PFSK-1 (cell line): ENCODE measurements around the gene OTOP3.

ENCODE experiments used
- FOXP2 ChIP-seq: optimal IDR thresholded peaks from 2 replicates; pipeline ENCODE3; 2011; ENCODE audit warnings: borderline replicate concordance, control low read depth, inconsistent platforms; ENCODE audit not compliant: insufficient read depth; ENCODE audit errors: extremely low read length, extremely low read depth
- POLR2AphosphoS5 ChIP-seq: IDR thresholded peaks from 2 replicates; pipeline ENCODE4 v1.6.1; 2012; ENCODE audit warnings: low read depth, mild to moderate bottlenecking, control low read depth, low read length, moderate library complexity
- SIN3A ChIP-seq: IDR thresholded peaks from 2 replicates; pipeline ENCODE4 v1.6.1; 2012; ENCODE audit warnings: mild to moderate bottlenecking, low read length, moderate library complexity, borderline replicate concordance; ENCODE audit not compliant: insufficient read depth
- TAF1 ChIP-seq: IDR thresholded peaks from 2 replicates; pipeline ENCODE4 v1.6.1; 2012; ENCODE audit warnings: low read length, control low read depth, borderline replicate concordance; ENCODE audit not compliant: insufficient read depth
- TF ChIP-seq, protein P1 (sequence below), 2 experiments: IDR thresholded peaks; 2 replicates each; pipeline versions ENCODE4 v1.6.1 to v1.8.0; 2011 to 2012; ENCODE audit warnings: low read depth in 2 of 2, low read length in 2 of 2, control low read depth in 1 of 2, inconsistent platforms in 1 of 2, mild to moderate bottlenecking in 1 of 2, moderate library complexity in 1 of 2; ENCODE audit not compliant: insufficient read depth in 1 of 2

OTOP3 gene

DNA sequence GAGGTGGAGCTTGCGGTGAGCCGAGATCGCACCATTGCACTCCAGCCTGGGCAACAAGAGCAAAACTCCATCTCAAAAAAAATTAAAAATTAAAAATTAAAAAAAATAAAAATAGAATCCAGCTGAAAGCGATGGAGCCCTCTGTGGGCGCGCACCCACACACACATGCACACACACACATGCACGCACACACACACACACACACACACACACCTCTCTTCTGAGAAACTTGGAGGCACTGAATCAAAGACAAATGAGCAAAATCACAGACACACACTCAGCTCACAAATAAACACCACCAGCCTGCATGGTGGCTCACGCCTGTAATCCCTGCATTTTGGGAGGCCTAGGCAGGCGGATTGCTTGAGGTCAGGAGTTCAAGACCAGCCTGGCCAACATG is 32.7 kb upstream of the OTOP3 start:
- TF ChIP-seq, protein P1, sequence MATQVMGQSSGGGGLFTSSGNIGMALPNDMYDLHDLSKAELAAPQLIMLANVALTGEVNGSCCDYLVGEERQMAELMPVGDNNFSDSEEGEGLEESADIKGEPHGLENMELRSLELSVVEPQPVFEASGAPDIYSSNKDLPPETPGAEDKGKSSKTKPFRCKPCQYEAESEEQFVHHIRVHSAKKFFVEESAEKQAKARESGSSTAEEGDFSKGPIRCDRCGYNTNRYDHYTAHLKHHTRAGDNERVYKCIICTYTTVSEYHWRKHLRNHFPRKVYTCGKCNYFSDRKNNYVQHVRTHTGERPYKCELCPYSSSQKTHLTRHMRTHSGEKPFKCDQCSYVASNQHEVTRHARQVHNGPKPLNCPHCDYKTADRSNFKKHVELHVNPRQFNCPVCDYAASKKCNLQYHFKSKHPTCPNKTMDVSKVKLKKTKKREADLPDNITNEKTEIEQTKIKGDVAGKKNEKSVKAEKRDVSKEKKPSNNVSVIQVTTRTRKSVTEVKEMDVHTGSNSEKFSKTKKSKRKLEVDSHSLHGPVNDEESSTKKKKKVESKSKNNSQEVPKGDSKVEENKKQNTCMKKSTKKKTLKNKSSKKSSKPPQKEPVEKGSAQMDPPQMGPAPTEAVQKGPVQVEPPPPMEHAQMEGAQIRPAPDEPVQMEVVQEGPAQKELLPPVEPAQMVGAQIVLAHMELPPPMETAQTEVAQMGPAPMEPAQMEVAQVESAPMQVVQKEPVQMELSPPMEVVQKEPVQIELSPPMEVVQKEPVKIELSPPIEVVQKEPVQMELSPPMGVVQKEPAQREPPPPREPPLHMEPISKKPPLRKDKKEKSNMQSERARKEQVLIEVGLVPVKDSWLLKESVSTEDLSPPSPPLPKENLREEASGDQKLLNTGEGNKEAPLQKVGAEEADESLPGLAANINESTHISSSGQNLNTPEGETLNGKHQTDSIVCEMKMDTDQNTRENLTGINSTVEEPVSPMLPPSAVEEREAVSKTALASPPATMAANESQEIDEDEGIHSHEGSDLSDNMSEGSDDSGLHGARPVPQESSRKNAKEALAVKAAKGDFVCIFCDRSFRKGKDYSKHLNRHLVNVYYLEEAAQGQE (IDR thresholded peaks at IDR 0.05; ENCODE audit: insufficient read depth in 1 of 2, low read depth in 2 of 2, low read length in 2 of 2) = no peak
- TF ChIP-seq TAF1 = no peak
- TF ChIP-seq FOXP2 = no peak
- TF ChIP-seq SIN3A = no peak
- no peak for TF ChIP-seq POLR2AphosphoS5

DNA sequence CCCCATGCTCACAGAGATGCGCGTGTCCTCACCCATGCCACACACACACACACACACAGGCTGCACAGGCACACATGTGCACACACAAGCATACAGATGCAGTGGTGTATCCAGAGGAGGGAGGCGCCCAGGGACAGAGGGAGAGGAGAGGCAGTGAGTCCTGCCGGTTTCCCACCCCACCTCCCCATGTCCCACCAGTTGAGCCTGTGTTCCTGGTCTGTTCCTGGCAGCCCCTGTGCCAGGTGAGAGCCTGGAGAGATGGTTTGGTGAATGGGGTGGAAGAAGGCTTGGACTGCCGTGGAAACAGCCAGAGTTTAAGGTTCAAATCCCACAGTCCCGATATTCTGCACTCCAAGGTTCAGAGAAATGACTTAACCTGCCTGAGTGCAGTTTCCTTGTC is 32.0 kb upstream of the OTOP3 start:
- TF ChIP-seq POLR2AphosphoS5 (no peak), TAF1 (no peak), SIN3A (no peak), FOXP2 (no peak)
- TF ChIP-seq, protein P1 (IDR thresholded peaks at IDR 0.05; ENCODE audit: insufficient read depth in 1 of 2, low read depth in 2 of 2, low read length in 2 of 2) = no peak

DNA sequence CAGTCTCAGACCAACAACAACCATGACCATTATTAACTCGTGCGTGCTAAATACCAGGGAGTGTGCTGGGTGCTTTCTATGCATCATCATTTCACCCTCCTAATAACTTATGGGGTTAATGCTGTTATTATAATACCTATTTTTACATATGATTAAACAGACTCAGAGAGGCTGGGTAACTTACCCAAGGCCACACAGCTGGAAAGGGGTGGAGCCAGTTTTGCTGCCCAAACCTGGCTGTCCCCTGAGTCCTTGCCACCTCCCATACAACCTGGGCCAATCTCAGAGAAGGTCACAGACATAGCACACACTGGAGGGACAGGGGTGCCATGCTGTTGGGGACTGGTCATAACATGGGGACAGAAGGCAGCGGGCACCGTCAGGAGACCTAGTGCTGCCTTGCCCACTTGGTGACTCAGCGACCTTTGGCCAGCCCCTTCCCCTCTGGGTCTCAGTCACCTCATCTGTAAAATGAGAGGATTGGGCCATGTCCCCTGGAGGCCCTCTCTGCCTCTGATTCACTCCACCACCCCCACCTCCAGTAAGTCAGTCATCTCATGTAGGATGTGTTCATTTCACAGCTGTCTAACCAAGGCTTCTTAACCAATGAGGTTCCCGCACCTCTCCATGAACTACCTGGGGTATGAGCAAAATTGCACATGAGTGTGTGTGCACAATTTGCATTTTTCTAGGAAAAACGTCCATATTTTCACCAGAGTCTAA is 30.9 kb upstream of the OTOP3 start:
- TF ChIP-seq, protein P1 (IDR thresholded peaks at IDR 0.05; ENCODE audit: insufficient read depth in 1 of 2, low read depth in 2 of 2, low read length in 2 of 2) = no peak
- TF ChIP-seq POLR2AphosphoS5 = no peak
- no peak for TF ChIP-seq FOXP2
- TF ChIP-seq SIN3A = no peak
- TF ChIP-seq TAF1 = no peak

DNA sequence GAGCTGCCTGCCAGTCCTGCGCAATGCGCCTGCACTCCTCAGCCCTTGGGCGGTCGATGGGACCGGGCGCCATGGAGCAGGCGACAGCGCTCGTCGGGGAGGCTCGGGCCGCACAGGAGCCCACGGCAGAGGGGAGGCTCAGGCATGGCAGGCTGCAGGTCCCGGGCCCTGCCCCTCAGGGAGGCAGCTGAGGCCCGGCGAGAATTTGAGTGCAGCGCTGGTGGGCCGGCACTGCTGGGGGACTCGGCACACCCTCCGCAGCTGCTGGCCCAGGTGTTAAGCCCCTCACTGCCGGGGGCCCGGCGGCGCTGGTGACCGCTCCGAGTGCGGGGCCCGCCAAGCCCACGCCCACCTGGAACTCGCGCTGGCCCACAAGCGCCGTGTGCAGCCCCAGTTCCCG is 28.7 kb upstream of the OTOP3 start:
- TF ChIP-seq, protein P1 (IDR thresholded peaks at IDR 0.05; ENCODE audit: insufficient read depth in 1 of 2, low read depth in 2 of 2, low read length in 2 of 2) = no peak
- TF ChIP-seq POLR2AphosphoS5 (no peak), SIN3A (no peak), FOXP2 (no peak), TAF1 (no peak)

DNA sequence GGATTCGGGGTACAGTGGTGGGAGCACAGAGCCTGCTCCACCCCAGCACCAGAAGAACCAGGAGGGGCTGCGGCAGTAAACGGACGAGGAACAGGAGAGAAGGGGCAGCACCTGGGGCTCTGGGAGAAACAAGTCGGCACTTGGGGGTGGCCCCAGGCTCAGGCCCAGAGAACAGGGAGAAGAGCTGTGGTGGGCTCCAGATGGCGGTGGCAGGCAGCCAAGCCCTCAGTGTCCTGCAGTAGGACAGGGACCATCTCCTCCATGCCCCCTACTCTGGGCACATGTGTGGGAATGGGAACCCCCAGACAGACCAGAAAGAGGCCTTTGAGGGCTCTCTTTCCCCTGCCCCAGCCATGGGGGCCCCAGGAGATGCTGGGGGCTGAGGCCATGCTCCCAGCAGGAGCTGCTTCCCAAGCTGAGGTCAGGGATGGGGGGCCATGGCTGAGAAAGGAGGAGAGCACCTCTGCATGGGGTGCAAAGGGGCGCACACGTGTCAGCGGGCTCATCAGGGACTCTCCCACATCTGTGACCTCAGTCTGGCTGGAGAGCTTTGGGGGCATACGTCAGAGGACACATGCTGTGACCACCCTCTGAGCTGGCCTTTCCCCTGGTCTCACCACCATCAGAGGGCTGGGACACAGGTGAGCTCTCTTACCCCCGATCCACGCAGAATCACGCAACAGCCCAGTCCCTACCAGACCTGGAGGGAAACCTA is 19.4 kb upstream of the OTOP3 start:
- no peak for TF ChIP-seq TAF1
- TF ChIP-seq, protein P1 (IDR thresholded peaks at IDR 0.05; ENCODE audit: insufficient read depth in 1 of 2, low read depth in 2 of 2, low read length in 2 of 2) = no peak
- TF ChIP-seq SIN3A = no peak
- TF ChIP-seq POLR2AphosphoS5 = no peak
- no peak for TF ChIP-seq FOXP2
